KG1 (cell line): ENCODE results near the gene RALGPS1.

Experiments used
- DNase-seq: peaks from one replicate; lab custom pipeline; 2025; lab: John Stamatoyannopoulos, UW

Gene RALGPS1

DNA sequence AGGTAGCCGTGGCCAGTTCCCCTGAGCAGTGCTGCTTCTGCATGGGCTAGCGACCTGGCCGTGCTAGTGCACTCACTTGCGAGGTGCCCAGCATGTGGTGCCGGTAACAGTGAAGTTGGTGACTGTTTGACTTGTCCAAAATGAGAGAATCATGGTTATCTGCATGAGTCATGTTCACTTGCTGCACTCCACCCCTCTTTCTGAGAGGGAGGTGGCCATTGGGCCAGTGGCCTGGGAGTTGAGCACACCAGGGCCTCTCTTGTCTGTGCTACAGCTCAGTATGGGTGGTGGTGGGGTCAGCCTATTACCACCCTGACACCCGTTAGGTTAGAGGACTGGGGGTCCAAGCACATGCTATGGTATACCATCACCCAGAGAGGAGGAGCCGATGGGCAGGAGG is 294.6 kb downstream of the RALGPS1 start:
- DNase-seq, result no peak

DNA sequence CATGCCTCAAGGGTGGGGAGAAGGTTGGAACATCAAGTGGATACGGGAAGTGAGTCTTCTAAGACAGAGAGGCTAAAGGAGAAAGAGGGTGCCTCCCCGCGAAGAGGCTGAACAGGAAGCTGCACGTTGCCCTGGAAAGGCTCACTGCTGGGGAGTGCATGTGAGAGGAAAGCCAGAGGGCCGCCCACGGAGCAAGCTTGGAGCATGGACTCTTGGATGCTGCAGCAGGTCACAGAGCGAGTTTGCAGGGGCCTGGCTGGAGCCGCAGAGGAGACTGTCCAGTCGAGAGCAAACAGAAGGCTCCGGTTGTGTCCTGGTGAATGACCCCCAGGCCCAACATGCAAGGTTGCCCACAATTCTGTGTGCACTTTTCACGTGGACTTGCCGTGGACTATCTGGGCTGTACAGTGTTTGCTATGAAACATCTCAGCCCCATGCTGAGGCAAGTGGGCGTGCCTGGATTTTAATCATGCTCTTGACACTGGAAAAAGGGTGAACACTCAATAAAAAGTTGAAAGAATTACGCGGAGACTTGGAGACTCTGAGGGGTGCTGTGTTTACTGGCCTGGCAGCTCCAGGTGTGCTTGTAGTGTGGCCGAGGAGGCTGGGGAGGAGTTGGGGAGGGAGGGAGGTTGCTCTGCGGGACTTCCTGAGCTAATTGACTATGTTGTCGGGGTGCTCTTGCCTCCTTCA is 295.5 kb downstream of the RALGPS1 start:
- no peak for DNase-seq

DNA sequence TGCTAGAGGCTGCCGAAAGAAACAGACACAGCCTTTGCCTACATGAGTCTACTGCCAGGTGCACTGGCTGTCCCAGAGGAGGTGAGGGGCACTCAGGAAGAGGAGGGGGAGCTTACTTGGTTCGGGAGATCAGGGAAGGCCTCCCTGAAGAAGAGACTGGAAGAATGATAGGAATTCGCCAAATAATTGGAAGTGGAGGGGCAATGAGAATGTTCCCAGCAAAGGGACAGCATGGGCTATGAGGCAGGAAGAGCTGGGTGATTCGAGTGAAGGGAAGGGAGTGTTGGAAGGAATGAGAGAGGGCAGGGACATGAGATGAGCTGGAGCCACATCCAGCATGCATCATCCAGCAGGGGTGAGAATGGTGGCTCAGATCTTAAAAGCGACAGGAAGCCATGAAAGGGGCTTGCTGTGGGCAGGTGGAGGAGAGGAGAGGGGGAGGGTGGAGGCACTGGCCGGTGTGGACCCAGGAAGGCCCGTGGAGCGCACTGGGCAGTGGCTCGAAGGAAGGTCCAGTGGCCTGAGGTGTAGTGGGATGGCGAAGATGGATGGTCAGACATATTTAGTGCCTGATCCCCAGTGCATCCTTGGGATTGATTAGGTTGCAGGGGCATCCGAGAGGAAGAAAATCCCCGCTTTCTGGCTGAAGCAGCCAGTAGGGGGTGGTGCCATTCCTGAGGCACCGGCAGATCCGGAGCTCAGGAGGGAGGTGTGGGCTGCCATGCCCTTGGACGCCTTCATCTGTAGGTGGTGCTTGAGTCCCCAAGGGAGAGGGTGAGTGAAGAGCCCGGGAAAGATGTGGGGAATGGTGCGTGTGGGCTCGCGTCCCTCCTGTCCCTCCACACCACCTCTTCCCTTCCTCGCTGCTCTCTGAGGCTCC is 296.5 kb downstream of the RALGPS1 start:
- DNase-seq, result no peak

DNA sequence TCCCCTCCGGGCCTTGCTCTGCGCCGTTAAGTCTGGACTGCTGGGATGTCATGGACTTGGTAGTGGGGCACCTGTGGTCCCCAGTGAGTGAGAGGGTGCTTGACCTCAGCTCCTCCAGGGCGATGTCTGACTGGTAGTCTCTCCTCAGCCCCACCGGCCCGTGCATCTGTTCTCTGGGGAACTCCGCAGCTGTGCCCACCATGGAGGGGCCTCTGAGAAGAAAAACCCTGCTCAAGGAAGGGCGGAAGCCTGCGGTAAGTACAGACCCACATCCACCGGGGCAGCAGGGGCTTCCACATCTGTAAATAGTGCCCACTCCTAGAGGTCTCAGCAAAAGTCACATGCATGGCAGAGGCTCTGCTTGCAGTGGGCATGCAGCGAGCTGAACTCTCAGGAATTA is 297.4 kb downstream of the RALGPS1 start:
- DNase-seq, result no peak

DNA sequence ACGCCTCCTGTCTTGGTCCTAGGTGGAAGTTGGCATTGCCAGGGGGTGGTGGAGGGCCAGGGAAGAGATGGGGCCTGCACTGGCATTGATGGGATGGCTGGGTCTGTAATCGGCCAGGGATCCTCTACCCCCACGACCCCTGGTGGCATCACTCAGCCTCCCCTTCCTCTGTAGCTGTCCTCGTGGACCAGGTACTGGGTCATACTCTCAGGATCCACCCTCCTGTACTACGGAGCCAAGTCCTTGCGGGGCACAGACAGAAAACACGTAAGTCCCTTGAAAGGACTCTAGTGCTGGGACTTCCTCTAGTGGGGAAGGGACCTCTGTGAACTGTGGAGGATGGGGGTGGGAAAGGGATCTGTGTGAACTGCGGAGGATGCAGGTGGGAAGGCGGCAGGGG is 297.9 kb downstream of the RALGPS1 start:
- DNase-seq, result no peak

DNA sequence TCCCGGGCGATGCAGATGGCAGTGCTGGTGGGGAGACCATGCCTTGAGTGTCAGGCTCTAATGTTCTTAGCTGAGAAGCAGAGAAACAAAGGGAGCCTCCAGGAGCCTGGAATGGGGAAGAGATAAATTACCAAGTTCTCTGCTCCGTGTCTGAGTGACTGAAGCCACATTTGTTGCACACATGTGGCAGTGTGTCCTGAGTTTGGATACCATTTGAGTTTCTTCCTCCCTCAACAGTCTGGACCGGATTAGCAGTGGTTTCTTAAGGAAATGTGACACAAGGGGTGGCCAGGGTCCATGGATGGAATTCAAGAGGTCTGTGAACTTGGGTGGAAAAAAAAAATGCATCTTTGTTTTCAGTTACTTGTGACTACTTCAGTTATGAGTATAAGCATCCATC is 299.3 kb downstream of the RALGPS1 start:
- DNase-seq, result no peak

DNA sequence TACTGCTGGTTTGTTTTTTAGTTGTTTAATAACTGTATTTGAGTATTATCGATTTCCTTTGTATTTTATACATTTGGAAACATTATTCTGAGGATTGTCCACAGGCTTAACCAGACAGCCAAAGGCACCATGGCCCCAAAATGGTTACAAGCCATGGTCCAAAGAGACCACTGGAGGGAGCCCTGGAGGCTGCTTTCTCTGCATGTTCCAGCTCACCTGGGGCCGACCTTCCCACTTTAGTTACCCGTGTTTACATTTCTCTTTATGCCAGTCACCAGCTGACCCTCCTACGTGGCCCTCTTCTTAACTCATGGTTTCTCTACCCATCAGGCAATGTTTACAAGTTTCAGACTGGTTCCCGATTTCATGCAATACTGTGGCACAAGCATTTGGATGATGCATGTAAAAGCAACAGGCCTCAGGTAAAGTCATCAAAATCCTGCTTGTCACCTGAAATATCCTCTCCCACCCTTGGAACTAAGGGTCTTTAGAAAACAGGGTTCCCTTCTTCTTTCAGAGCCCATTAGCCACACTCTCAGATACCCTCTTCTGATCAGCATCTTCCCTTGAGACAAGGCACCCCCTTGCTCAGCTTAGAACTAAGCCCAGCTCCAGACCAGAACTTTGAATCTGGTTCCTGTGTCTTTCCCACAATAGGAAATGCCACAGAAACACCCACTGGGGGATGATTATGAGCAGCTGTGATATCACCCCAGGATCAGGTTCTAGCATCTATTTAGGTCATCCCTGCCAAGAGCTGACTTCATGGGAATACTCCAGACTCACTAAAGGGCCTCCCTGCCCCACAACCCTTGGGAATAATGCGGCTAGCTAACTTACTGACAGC is 300.1 kb downstream of the RALGPS1 start:
- peak; percentile 15 for DNase-seq

DNA sequence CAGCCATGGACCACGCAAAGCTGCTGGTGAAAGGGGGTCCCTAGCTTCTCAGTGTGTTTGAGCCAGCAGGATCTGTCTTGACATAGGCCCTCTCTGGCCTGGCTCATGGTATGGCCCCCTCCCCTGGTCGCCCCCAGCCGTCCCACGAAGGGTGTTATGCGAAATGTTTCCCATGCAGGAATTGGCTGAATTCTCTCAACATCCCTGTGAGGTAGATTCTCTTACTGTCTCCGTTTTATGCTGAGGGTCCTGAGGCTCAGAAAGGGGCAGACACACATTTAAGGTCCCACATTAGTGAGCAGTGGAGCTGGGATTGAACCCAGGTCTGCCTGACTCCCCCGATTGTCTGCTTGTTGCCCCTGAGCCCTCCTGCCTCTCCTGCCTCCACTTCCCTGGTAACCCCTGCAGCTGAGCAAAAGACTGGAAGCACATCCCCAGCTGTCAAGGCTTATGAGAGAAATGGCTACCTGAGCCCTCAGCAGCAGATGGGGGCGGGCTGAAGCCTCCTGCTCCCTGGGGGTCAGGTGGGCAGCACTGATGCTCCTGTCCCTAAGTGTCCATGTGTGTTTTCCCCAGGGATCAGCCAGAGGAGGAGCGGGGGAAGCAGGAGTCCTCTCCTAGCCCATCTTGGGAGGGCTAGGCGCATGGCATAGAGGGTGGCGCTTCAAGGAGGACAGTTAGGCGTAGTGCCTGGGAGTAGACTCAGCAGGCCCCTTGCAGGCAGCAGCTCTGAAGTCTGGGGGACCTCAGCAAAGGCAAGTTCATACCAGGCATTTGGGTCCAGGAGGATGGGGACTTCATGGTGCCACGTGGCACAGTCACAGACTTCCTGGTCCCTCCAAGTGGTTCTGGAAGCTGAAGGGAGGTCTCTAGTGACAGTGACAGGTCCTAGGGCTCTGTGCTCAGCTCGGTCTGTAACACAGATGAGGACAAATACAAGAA is 301.0 kb downstream of the RALGPS1 start:
- no peak for DNase-seq

DNA sequence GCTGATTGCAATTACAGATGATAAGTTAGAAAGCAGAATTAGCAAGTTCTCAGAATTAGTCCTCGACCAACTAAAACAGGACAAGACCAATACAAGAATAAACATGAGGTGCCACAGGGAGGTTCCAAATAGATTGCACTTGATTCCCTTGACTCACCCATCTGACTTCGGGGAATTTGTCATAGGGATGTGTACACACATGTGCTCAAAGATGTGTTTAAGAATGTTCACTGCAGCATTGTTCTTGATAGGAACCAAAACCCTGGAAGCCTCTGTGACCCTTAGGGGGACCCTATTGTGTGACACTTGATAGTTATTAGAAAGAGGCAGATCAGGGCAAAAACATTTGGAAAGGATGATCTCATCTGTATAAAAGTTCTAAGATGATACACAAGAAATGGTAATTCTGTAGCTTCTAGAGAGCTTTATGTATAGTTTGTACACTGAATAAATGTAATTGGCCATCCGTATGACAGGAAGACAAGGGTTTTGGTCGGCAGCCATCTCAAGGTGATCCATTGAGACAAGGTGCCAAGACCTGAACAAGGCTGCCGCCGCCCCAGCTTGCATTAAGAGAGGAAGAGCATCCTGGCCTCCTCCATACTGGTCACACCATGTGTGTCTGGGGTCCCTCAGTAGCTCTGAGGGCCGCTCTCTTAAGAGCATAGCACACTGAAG is 301.8 kb downstream of the RALGPS1 start:
- no peak for DNase-seq

DNA sequence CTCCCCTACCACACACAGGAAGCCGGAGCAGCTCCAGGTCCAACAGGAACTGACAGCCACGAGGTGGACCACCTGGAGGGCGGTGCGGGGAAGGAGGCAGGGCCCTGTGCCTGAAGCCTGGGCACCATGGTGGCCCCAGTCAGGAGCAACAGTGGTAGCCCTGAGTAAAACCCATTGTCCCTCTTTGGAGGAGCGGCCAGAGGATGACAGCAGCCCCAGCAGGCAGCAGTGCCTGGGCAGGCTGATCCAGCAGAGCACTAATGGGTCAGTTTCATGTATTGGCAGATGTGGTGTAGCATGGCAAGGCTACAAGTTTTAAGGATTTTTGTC is 302.3 kb downstream of the RALGPS1 start:
- DNase-seq, result no peak

DNA sequence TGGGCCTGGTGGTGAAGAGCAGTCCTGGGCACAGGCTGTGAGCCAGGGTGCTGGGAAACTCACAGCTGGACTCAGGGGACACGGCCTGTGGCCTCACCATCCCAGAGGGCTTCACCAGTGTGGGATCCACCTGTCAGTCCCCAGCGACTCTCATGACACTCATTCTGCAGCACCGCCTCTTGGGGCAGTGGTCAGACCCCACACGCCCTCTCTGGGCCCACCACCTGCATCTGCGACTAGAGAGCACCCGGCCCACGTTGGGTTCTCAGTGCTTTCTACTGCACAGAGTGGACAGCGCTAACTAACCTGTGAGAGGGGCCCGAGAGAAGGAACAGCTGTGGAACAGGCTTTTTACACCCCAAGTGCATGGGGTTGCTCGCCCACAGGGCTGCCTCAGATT is 304.2 kb downstream of the RALGPS1 start:
- no peak for DNase-seq

DNA sequence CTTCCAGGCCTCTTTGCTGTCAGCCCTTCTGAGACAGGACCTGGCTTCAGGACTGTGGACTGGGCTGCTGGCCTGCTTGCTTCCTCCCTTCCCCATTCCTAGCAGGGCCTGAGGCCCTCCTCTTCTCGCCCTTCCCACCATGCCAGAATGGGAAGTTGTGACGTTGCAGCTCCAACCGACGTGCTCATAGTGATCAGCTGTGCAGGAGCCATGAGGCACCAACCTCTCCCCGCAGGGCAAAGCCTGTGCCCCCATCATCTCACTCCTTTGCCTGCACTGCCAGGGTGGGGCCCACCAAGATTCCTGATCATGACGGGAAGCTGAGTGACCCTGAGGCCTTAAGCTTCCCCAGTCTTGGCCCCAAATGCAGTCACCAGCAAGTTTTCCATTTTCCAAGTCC is 304.9 kb downstream of the RALGPS1 start:
- DNase-seq, result no peak

DNA sequence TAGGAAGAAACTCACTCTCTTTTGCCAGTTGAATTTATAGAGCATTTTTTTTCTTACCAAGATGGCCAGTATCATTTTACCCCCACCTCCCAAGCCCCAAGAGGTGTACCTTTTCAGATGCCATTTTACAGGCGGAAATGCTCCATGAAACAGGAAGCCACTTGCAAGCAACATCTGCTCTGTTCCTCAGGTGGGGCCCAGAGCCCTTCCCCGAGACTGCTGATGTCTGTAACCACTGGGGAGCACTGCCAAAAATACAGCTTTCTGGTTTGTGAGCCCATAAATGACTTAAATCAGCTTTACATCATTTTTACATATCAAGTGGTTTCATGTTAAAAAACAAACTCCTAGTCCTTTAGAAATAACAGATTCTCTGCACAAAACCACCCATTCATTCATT is 307.1 kb downstream of the RALGPS1 start:
- no peak for DNase-seq

DNA sequence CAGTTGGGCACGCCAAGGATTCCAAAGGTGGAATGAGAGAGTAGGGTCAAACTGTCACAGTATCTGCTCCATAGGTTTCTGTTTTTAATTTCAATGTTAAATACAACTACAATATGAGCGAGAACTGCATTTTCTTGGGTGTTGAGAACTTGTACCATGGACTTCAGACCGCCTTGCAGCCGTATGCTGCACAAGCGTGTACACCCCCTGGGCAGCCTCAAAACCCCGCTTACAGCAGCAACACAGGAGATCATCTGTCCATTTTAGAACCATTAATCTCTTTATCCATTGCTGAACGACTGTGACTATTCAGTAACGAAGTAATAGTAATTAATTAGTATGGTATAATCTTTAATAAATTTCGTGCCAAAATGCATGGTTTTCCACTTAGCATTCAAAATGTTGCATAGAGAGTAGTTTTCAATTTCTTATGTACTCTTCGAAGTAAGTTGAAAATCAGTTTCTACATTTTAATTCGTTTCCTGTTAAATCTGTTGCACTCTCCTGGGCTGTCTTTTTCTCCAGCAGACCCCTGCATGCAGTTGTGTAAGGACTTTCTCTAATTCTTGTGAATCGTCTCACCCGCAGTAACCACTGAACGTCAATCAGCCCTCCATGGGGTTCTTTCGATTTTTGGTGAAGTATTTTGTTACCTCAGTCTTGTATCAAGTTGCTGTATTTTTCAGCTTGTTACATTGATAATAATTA is 308.0 kb downstream of the RALGPS1 start:
- DNase-seq, result no peak

DNA sequence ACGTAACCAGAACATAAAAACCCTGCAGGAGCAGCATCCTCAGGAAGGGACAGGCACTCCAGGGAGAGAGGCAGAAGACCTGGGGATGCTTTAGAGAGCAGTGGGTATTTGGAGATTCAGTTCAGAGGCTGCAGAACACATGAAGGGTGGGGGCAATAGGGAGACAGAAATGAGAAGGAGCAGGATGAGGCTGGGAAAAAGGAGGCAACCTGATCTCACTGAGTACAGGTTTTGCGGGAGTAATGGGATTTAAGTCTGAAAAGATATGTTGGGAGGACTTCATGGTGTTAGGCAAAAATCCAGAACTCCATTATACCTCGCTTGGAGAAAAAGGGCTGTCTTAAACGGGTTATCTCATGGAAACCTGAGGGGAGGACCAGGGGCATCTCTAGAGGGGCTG is 308.7 kb downstream of the RALGPS1 start:
- no peak for DNase-seq

DNA sequence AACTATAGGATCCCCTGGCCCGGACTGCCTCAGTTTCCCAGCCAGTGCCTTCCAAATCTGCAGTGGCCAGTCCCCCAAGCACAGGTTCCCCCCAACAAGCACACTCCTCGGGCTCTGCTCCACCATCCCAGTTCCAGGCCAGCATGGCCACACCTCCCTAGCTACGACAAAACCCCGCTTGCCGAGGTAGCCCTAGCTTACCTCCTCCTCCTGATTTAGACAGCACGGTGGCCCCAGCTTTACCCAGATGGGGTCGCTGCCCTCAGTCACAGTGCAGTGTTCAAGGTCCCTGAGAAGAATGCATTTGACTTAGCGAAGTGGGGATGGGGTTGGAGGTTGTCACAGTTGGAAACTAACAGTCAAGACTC is 309.2 kb downstream of the RALGPS1 start:
- DNase-seq, result no peak

DNA sequence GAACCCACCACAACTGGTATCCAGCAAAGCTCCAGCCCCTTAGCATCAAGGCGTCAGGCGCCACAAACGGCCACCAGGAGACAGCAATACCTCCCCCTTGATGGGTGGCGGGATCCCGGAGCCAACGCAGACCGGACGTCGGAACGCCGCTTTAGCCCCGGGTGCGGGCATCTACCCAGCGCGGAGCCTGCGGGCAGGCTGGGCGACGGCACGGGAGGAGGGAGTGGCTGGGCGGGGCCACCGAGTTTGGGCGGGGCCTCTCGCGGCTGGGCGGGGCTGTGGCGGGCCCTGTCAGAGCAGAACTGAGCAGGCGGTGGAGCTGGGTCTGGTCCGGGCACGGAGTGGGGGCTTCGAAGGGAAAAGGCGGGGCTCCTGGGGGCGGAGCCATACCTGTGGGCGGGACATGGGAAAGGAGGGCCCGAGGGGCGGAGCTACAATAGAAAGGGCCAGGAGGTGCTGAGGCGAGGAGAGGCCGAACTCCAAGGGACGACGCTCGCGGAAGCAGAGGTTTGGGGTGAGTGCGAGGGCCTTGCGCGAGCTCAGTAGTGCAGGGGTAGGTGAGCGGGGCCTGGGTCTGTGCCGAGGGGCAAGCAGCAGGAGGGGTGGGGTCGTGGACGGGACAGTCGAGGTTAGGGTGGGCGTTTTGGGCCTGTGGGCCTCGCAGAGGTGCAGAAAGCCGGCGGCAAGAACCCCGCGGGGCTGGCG is 309.7 kb downstream of the RALGPS1 start:
- DNase-seq, result no peak

DNA sequence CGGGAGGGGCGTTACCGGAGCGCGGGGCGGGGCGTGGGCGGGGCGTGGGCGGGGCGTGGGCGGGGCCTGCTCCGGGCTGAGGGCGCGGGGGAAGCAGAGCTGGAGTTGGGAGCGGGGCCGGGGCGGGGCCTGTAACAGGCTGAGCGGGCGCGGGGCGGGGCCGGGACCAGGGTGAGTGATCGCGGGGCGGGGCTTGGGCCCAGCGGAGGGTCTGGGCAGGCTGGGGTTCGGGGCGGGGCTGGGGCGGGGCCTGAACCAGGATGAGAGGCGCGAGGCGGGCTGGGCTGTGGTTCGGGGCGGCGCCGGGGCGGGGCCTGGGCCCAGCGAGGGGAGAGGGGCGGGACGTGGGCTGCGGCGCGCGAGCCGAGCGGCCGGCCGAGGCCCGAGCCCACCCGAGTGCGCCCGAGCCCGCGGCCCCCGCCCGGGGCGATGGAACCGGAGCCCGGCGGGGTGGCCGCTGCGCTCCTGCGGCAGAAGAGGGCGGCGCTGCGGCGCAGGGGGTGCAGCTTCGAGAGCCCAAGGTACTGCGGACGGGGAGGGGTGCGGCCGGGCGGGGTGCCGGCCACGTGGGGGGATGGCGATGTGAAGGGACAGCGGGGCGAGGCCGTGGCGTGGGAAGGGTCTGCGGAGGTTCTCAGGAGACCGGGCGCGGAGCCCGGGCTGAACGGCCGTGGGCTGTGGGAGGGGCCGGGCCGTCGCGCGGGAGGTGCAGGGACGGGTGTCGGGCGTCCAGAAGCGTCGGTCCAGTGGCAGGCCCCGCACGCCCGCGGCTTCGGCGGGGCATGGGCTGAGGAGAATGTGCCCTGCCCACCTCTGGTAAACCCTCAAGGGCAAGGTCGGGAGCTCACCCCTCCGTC is 310.5 kb downstream of the RALGPS1 start:
- no peak for DNase-seq
